Measurements from ENCODE around the gene TFAP2B. TPM values are rescaled to one million over a fixed set of nuclear protein-coding genes. Genes with fewer than 3 reads are reported as not detected.

The TFAP2B gene
- total RNA-seq, 4 donors from 2014 or later: not detected

GRCh38 chr6:50807035-50807434, 11.6 kb upstream of the TFAP2B start:
- H3K27me3 ChIP-seq: no peaks in the 10 kb centered on the region
- no peak overlapping the region for H3K27ac ChIP-seq
- H3K4me3 ChIP-seq: no peak overlapping the region
- H3K9me3 ChIP-seq: no peaks in the 10 kb centered on the region
- intact Hi-C loops (cut with DNase I; ENCODE audit: low total_unique reads) (no loop called here), in situ Hi-C loops (cut with MboI; ENCODE audit: low pct_ligation_motif_present in 1 of 4, low pct_unique_long_range_greater_than_20kb in 1 of 4, low sequenced_read_pairs in 3 of 4) (loop anchor here in 3 of 4 donors (25.0 kb wide), 4 partner anchors 555 to 1230 kb away; no protein-coding TSS in a partner anchor)
- no peaks in the 10 kb centered on the region for H3K36me3 ChIP-seq
- TF ChIP-seq EP300 (IDR thresholded peaks at IDR 0.05; ENCODE audit: low read depth) (no peak), POLR2A (IDR thresholded peaks at IDR 0.05) (no peak), POLR2AphosphoS5 (IDR thresholded peaks at IDR 0.05) (no peak), CTCF (IDR thresholded peaks at IDR 0.05) (no peak)
- H3K4me1 ChIP-seq: no peaks in the 10 kb centered on the region
- no peak for DNase-seq

- 3 to 4% methylated on average over 11 to 16 of the region's 16 CpGs for WGBS, 2 donors (ENCODE audit: low coverage in 1 of 2)
- peaks cover 76% of the 10 kb centered on the region for H3K27me3 ChIP-seq
- H3K4me1 ChIP-seq: peaks cover 0 to 23% (median 11%) of the 10 kb centered on the region in 4 donors
- intact Hi-C loops (cut with DNase I; ENCODE audit: low total_unique reads) (no loop called here), in situ Hi-C loops (cut with MboI; ENCODE audit: low pct_ligation_motif_present in 1 of 4, low pct_unique_long_range_greater_than_20kb in 1 of 4, low sequenced_read_pairs in 3 of 4) (loop anchor here (10.0 to 25.0 kb wide), 6 partner anchors 547 to 1222 kb away; no protein-coding TSS in a partner anchor)
- no peak for DNase-seq
- H3K27ac ChIP-seq: no peak overlapping the region
- no peaks in the 10 kb centered on the region for H3K9me3 ChIP-seq
- TF ChIP-seq EP300 (IDR thresholded peaks at IDR 0.05; ENCODE audit: low read depth) (no peak), CTCF (IDR thresholded peaks at IDR 0.05) (peak in 2 of 5 experiments; percentile 14 to 19)
- peak overlapping the region; percentile 4 to 62 (median 36) for H3K4me3 ChIP-seq
- no peaks in the 10 kb centered on the region for H3K36me3 ChIP-seq
Measured at GRCh38 chr6:50815436-50816114, 3.1 kb upstream of the TFAP2B start.

- H3K27me3 ChIP-seq: peaks cover 82% of the 10 kb centered on the region
Measured at GRCh38 chr6:50816115-50816675, 2.5 kb upstream of the TFAP2B start.

More at GRCh38 chr6:50816115-50816675, 2.5 kb upstream of the TFAP2B start:
- Histone ChIP-seq H3K4me3 (peak overlapping the region; percentile 4 to 62 (median 36)), H3K36me3 (no peaks in the 10 kb centered on the region), H3K9me3 (no peaks in the 10 kb centered on the region), H3K27ac (no peak overlapping the region), H3K4me1 (peaks cover 0 to 26% (median 12%) of the 10 kb centered on the region in 4 donors)
- intact Hi-C loops (cut with DNase I; ENCODE audit: low total_unique reads) (no loop called here), in situ Hi-C loops (cut with MboI; ENCODE audit: low pct_ligation_motif_present in 1 of 4, low pct_unique_long_range_greater_than_20kb in 1 of 4, low sequenced_read_pairs in 3 of 4) (loop anchor here (10.0 to 25.0 kb wide), 6 partner anchors 546 to 1221 kb away; no protein-coding TSS in a partner anchor)
- peak; percentile 74 for DNase-seq
- 1 to 2% methylated on average over 8 to 14 of the region's 14 CpGs for WGBS, 2 donors (ENCODE audit: low coverage in 1 of 2)
- TF ChIP-seq POLR2AphosphoS5 (IDR thresholded peaks at IDR 0.05) (no peak), POLR2A (IDR thresholded peaks at IDR 0.05) (no peak), EP300 (IDR thresholded peaks at IDR 0.05; ENCODE audit: low read depth) (no peak), CTCF (IDR thresholded peaks at IDR 0.05) (peak; percentile 75 to 86 (median 80))
